Measurements from ENCODE around the gene CHAF1A. TPM values are rescaled to one million over a fixed set of nuclear protein-coding genes. Genes with fewer than 3 reads are reported as not detected.

Gene CHAF1A
- polyA plus RNA-seq, 1 donor = 33.5 TPM

DNA sequence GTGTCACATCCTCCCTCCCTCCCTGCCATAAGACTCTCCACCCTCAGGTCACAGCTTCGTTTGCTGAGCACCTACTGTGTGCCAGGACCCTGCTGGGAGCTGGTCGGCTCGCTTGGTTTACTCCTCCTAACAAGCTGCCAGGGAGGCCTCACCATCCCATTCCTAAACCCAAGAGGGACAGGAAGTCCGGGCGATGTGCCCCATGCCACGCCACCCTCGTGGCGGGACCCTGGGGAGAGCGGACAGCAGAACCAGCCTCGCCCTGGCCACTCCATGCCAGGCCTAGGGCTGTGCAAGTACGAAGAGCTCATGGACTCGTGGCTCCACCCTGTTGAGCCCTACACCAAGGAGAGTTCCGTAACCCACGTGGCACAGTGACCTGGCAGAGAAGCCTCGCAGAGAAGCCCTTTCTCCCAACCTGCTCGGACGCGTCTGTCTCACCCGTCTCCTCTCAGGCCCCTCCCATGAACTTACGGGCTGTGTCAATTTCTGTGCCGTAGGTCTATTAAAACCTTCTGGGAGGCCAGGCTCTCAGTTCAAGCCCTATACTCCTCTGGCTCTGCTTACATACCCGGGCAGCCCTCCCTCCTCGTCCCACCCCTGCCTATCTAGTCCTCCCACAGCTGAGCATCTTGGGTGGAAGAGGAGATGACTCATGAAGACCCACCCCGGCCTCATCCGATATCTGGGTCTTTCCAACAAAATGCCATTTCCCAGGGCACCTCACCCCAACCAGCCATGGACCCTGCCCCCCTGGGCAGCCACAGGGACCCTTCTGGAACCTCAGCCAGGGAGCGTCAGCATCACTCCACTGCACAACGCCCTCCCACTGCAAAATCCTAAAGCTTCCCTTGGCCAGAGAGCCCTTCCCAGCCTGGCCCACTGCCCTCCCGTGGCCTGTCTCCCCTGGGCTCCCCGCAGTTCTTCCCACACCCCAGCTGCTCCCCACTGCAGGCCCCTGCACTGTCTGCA, 52.6 kb downstream of the CHAF1A start:
- DNase-seq = no peak

DNA sequence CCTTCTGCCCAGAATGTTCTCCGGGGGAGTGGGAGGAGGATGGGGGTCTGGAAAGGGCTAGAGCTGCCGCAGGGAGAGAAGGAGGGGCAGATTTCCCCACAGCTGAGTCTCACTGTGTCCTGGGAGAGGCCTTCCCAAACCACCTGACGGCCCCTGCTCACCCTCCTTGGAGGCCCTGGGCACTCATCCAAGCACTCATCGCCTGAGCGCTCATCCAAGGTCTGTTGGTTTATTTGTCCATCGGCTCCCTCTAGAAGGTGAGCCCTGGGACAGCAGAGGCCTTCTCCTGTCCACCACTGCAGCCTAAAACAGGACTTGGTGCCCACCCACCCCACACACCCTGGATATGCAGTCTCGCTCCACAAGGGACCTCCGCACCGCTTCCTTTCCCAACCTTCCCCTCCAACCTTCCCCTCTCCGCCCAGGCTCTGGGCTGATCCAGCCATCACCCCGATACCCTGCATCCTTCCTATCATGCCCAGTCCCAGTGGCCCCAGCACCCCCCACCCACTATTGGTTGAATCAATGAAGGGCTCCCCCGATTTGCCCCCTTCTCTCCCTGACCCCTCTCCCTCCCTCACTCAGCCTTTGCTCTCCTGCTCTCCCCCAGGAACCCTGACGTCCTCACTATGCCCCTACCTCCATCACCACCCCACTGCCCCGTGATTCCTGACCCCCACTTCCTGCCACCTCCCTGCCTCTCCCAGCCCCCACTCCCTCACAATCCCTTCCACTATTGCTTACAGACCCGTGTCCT, 53.5 kb downstream of the CHAF1A start:
- peak; percentile 82 for DNase-seq

GRCh38 chr19:4456476-4456842, 54.0 kb downstream of the CHAF1A start:
- DNase-seq = no peak

DNA sequence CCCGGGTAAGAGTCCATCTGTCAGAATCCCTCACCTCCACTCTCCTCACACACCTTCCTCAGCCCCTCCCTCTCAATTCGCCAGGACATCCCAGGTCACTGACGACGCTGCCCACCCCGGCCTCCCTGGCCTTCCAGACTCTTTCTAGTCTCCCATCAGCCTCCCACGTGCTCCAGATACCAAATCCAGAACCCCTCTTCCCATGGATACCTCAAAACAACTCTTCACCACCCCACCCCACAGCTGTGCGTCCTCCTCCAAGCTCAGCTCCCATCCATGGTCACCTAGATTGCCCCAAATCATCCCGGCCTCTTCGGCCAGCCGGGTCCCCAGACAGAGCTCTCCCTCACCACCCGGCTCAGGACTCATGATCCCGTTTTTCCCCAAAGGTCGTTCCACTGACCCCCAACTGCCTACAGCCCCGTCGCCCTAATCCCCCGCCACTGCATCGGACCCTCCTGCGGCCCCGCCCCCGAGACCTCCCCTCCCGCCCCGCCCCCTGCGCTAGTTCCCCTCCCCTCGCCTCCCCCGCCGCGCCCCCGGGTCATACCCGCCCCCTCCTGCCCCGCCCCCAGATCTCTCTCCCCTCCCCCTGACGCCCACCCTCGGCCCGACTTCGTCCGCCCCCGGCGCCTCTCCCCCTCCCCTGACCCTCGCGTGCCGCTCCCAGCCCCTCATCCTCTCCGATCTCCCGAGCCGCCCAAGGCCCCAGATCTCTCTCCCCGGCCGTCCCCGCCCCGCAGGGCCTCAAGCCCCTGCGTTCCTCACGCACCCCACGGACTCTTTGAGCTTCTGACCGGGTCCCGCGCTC, 54.6 kb downstream of the CHAF1A start:
- DNase-seq = no peak

DNA sequence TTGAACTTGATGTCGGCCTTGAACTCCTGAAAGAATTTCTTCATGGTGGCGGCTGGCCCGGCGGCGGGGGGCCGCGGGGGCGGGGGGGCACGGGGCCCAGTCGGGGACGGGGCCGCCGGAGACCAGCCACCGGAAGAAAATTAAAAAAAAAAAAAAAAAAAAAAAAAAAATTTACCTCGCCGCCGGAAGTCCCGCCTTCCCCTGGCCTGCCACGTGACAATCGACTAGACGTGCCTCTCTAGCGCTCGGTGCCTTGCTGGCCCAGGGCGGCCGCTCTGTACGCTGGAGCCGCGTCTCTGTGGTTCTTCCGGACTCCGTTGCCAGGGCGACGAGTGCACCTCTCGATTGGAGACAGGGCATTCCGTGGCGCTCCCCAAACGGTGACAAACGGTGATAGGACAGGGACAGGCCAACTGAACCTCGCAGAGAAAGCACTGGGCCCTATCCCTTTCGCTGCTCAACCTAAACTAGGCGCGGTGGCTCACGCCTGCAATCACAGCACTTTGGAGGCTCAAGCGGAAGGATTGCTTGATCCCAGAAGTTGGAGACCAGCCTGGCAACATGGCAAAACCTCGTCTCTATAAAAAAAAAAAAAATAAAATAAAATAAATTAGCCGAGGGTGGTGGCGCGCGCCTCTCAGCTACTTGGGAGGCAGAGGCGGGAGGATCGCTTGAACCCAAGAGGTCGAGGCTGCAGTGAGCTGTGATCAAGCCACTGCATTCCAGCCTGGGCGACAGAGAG, 55.4 kb downstream of the CHAF1A start, which contains the start of gene UBXN6:
UBXN6 (minus strand) TSS at position 141 of the 742 bp plus-strand sequence; CDS start at position 44, 97 bp downstream.
- DNase-seq = peak; percentile 96

DNA sequence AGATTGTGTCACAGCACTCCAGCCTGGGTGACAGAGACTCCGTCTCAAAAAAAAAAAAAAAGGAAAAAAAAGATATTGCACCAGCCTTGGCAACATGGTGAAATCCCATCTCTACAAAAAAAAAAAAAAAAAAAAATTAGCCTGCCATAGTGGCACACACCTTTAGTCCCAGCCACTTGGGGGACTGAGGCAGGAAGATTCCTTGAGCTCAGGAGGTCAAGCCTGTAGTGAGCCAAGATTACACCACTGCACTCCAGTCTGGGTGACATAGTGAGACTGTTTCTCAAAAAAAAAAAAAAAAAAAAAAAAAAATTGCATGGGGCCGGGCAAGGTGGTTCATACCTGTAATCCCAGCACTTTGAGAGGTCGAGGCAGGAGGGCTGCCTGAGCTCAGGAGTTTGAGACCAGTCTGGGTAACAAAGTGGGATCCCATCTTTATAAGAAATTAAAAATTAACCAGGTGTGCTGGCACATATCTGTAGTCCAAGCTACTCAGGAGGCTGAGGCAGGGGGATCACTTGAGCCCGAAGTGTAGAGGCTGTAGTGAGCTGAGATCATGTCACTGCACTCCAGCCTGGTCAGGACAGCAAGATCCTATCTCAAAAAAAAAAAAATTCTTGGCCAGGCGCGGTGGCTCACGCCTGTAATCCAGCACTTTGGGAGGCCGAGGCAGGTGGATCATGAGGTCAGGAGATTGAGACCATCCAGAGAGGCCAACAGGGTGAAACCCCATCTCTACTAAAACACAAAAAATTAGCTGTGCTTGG, 62.6 kb downstream of the CHAF1A start:
- no peak for DNase-seq

GRCh38 chr19:4467835-4468234, 65.4 kb downstream of the CHAF1A start:
- DNase-seq = no peak

- DNase-seq = peak; percentile 100
Measured at GRCh38 chr19:4471403-4472173, 69.1 kb downstream of the CHAF1A start.

- no peak for DNase-seq
Measured at GRCh38 chr19:4472174-4472974, 69.9 kb downstream of the CHAF1A start, which contains the start of gene HDGFL2. Gene HDGFL2 (plus strand): TSS chr19:4472297. CDS start chr19:4472351, 54 bp downstream.

DNA sequence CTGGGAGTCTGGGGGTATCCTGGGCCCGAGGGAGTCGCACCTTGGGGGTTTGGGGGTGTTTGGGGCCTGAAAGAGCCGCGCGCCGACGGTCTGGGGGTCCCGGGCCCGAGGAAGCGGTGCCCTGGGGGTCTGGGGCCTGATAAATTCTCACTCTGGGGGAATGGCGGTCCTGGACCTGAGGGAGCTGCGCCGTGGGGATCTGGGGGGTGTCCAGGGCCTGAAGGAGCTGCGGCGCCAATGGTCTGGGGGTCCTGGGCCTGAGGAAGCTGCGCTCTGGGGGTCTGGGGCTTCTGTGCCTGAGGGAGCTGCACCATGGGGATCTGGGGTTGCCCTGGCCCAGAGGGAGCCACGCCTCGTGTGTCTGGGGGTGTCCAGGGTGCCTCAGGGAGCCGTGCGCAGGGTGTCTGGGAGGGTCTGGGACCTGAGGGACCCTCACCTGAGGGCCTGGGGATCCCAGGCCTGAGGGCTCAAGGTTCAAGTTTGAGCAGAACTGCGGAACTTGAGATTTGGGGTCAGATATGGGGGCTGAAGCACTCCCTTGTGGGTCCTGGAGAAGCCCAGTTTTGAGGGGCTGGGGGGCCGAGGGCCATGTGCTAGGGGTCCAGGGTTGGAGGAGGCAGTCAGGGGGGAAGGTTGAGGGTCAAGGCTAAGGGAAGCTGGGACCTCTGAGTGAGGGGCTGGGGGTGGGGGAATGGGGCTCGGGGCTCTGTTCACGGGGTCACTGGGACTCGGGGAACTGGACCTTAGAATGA, 70.7 kb downstream of the CHAF1A start:
- DNase-seq = no peak

GRCh38 chr19:4473763-4474513, 71.5 kb downstream of the CHAF1A start:
- no peak for DNase-seq

DNA sequence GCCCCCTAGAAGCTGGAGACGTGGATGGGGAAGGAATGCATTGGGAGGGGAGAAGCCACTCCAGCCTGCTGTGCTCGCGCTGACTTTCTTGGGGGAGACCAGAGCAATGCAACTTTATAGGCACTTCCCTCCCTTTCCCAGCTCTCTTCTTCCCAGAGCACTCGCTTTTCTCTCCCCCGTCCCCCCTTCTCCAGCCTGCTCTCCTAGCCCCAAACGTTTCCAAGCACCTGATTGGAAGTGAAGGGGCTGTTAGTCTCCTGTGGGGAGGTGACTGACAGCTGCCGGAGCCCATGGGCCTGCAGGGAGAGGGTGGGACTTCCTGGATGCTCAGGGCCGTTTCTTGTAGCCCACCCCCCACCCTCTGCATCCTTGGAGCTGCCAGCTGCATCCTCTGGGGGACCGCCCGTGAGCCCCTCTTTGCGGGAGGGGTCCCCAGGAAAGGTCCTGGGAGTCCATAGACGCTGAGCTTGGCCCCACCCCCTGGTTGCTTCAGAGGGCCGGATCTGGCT, 72.1 kb downstream of the CHAF1A start:
- DNase-seq = peak; percentile 52

- DNase-seq = no peak
Measured at GRCh38 chr19:4477034-4477801, 74.8 kb downstream of the CHAF1A start.

- no peak for DNase-seq
Measured at GRCh38 chr19:4482721-4483364, 80.4 kb downstream of the CHAF1A start.

- DNase-seq = no peak
Measured at GRCh38 chr19:4483385-4483784, 80.9 kb downstream of the CHAF1A start.

GRCh38 chr19:4487572-4487971, 85.1 kb downstream of the CHAF1A start:
- DNase-seq = no peak

Measured in left kidney (tissue), 2 donors.